Measurements from ENCODE around the gene IGF2BP3. TPM values are rescaled to one million over a fixed set of nuclear protein-coding genes. Genes with fewer than 3 reads are reported as not detected.

Gene IGF2BP3
- total RNA-seq, 1 experiment from 2014 or later = 11.7 TPM

GRCh38 chr7:23287612-23288011 lies 182.7 kb downstream of the IGF2BP3 start:
- no peaks in the 10 kb centered on the region for H3K27me3 ChIP-seq (ENCODE audit: low read length)
- ATAC-seq (no peak), DNase-seq (no peak)
- ChIA-PET CTCF (interaction anchor here (0.6 kb wide), 1 partner anchor 15 kb away, joined by 3 read pairs; no protein-coding TSS in a partner anchor), POLR2A (ENCODE audit: unreplicated experiment) (no interaction called here)
- no peak overlapping the region for H2AFZ ChIP-seq (ENCODE audit: low read length)
- H3K4me2 ChIP-seq (ENCODE audit: low read length) = no peak overlapping the region
- no peak overlapping the region for H3K9ac ChIP-seq (ENCODE audit: low read length)
- H3K9me3 ChIP-seq (ENCODE audit: low read length) = no peaks in the 10 kb centered on the region
- H3K79me2 ChIP-seq (ENCODE audit: low read length) = no peaks in the 10 kb centered on the region
- TF ChIP-seq, protein P1, sequence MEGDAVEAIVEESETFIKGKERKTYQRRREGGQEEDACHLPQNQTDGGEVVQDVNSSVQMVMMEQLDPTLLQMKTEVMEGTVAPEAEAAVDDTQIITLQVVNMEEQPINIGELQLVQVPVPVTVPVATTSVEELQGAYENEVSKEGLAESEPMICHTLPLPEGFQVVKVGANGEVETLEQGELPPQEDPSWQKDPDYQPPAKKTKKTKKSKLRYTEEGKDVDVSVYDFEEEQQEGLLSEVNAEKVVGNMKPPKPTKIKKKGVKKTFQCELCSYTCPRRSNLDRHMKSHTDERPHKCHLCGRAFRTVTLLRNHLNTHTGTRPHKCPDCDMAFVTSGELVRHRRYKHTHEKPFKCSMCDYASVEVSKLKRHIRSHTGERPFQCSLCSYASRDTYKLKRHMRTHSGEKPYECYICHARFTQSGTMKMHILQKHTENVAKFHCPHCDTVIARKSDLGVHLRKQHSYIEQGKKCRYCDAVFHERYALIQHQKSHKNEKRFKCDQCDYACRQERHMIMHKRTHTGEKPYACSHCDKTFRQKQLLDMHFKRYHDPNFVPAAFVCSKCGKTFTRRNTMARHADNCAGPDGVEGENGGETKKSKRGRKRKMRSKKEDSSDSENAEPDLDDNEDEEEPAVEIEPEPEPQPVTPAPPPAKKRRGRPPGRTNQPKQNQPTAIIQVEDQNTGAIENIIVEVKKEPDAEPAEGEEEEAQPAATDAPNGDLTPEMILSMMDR (conservative IDR thresholded peaks at IDR 0.05; ENCODE audit: low read depth, low read length) = no peak
- TF ChIP-seq EZH2phosphoT487 (IDR thresholded peaks at IDR 0.05; ENCODE audit: borderline replicate concordance, low read length) (no peak), EZH2 (IDR thresholded peaks at IDR 0.05; ENCODE audit: low read length, unreplicated experiment) (no peak)
- H3F3A ChIP-seq (ENCODE audit: low read length, unreplicated experiment) = no peaks in the 10 kb centered on the region
- no peaks in the 10 kb centered on the region for H3K4me1 ChIP-seq (ENCODE audit: insufficient read depth, low read length)
- no TSS peak for BruUV-seq (replicated peaks)
- H3K4me3 ChIP-seq (ENCODE audit: low read length) = no peak overlapping the region
- no peaks in the 10 kb centered on the region for H4K20me1 ChIP-seq (ENCODE audit: low read length)
- intact Hi-C loops (cut with micrococcal nuclease) = no loop called here
- no peaks in the 10 kb centered on the region for H3K9me2 ChIP-seq (replicated peaks; ENCODE audit: low read length)
- no peaks in the 10 kb centered on the region for H3K36me3 ChIP-seq (ENCODE audit: low read depth, low read length)
- H3K27ac ChIP-seq (ENCODE audit: low read length) = no peak overlapping the region

GRCh38 chr7:23285657-23286646 lies 184.3 kb downstream of the IGF2BP3 start:
- Histone ChIP-seq H3K4me1 (ENCODE audit: insufficient read depth, low read length) (no peaks in the 10 kb centered on the region), H4K20me1 (ENCODE audit: low read length) (no peaks in the 10 kb centered on the region), H3K79me2 (ENCODE audit: low read length) (no peaks in the 10 kb centered on the region), H3K4me3 (ENCODE audit: low read length) (no peak overlapping the region), H3K27me3 (ENCODE audit: low read length) (no peaks in the 10 kb centered on the region), H3F3A (ENCODE audit: low read length, unreplicated experiment) (no peaks in the 10 kb centered on the region), H3K9me2 (replicated peaks; ENCODE audit: low read length) (no peaks in the 10 kb centered on the region), H3K9ac (ENCODE audit: low read length) (no peak overlapping the region), H3K9me3 (ENCODE audit: low read length) (no peaks in the 10 kb centered on the region), H3K27ac (ENCODE audit: low read length) (no peak overlapping the region), H2AFZ (ENCODE audit: low read length) (no peak overlapping the region), H3K4me2 (ENCODE audit: low read length) (no peak overlapping the region), H3K36me3 (ENCODE audit: low read depth, low read length) (no peaks in the 10 kb centered on the region)
- no peak for ATAC-seq
- CTCF ChIA-PET = no interaction called here
- POLR2A ChIA-PET (ENCODE audit: unreplicated experiment) = no interaction called here
- TF ChIP-seq EZH2 (IDR thresholded peaks at IDR 0.05; ENCODE audit: low read length, unreplicated experiment) = no peak
- intact Hi-C loops (cut with micrococcal nuclease) = no loop called here
- DNase-seq = no peak
- BruUV-seq (replicated peaks) = no TSS peak

- ChIA-PET POLR2A (ENCODE audit: unreplicated experiment) (interaction anchor here (0.6 kb wide), 1 partner anchor 37 kb away, joined by 4 read pairs; no protein-coding TSS in a partner anchor), CTCF (interaction anchor here (0.6 kb wide), 1 partner anchor 178 kb away, joined by 4 read pairs; no protein-coding TSS in a partner anchor)
- Histone ChIP-seq H3F3A (ENCODE audit: low read length, unreplicated experiment) (no peaks in the 10 kb centered on the region), H3K9me2 (replicated peaks; ENCODE audit: low read length) (no peaks in the 10 kb centered on the region), H3K79me2 (ENCODE audit: low read length) (no peaks in the 10 kb centered on the region), H3K4me1 (ENCODE audit: insufficient read depth, low read length) (no peaks in the 10 kb centered on the region), H3K4me2 (ENCODE audit: low read length) (no peak overlapping the region), H3K4me3 (ENCODE audit: low read length) (no peak overlapping the region), H3K27ac (ENCODE audit: low read length) (no peak overlapping the region), H3K9ac (ENCODE audit: low read length) (no peak overlapping the region), H3K27me3 (ENCODE audit: low read length) (no peaks in the 10 kb centered on the region), H2AFZ (ENCODE audit: low read length) (no peak overlapping the region), H3K36me3 (ENCODE audit: low read depth, low read length) (no peaks in the 10 kb centered on the region), H4K20me1 (ENCODE audit: low read length) (no peaks in the 10 kb centered on the region), H3K9me3 (ENCODE audit: low read length) (no peaks in the 10 kb centered on the region)
- DNase-seq = no peak
- TF ChIP-seq EZH2 (IDR thresholded peaks at IDR 0.05; ENCODE audit: low read length, unreplicated experiment) = no peak
- intact Hi-C loops (cut with micrococcal nuclease) = no loop called here
- no peak for ATAC-seq
- BruUV-seq (replicated peaks) = no TSS peak
Observed at GRCh38 chr7:23284871-23285270, 185.4 kb downstream of the IGF2BP3 start.
